ENCODE measurements around the gene PMAIP1. TPM values are rescaled to one million over a fixed set of nuclear protein-coding genes. Genes with fewer than 3 reads are reported as not detected.

The PMAIP1 gene
- polyA plus RNA-seq, 1 of the 3 experiments (the other 2 are of a cell fraction) = 76.9 TPM

- H2AFZ ChIP-seq (ENCODE audit: low read depth) = no peak overlapping the region
- WGBS (ENCODE audit: low lambda C conversion rate) = 96% methylated on average over 3 of the region's 3 CpGs
- H3K4me1 ChIP-seq (ENCODE audit: control insufficient read depth in 1 of 2, insufficient read depth in 2 of 2, low read depth in 1 of 2, low read length in 1 of 2) = peaks cover 0 to 12% of the 10 kb centered on the region in 2 experiments; a peak in 3 of 4 replicates
- CTCF ChIA-PET = interaction anchor here (1.0 kb wide), 1 partner anchor 627 kb away, joined by 3 read pairs; no protein-coding TSS in a partner anchor
- no peak overlapping the region for H3K27ac ChIP-seq (ENCODE audit: low read depth in 2 of 2, low read length in 1 of 2)
- no peaks in the 10 kb centered on the region for H3K36me3 ChIP-seq (replicated peaks in 1 of 2; ENCODE audit: control insufficient read depth in 1 of 2, insufficient read depth in 2 of 2, low read length in 1 of 2)
- H3K9me2 ChIP-seq = no peaks in the 10 kb centered on the region
- DNase-seq = no peak
- H3K4me3 ChIP-seq (ENCODE audit: low read depth in 2 of 2, low read length in 1 of 2) = no peak overlapping the region
- no peaks in the 10 kb centered on the region for H3K79me2 ChIP-seq (ENCODE audit: insufficient read depth)
- H3K27me3 ChIP-seq (ENCODE audit: insufficient read depth) = no peaks in the 10 kb centered on the region
- H3K4me2 ChIP-seq = no peak overlapping the region
- peaks cover 5% of the 10 kb centered on the region for H3F3A ChIP-seq (replicated peaks; ENCODE audit: insufficient read depth)
- TF ChIP-seq ELF1 (IDR thresholded peaks at IDR 0.05) (no peak), SIN3A (IDR thresholded peaks at IDR 0.05; ENCODE audit: borderline replicate concordance, low read depth, low read length) (no peak), FOXJ3 (CRISPR knock-in tag; IDR thresholded peaks at IDR 0.05) (no peak), MXI1 (IDR thresholded peaks at IDR 0.05; ENCODE audit: low read depth, low read length) (no peak), GABPA (IDR thresholded peaks at IDR 0.05; ENCODE audit: low read depth) (no peak), FOXM1 (IDR thresholded peaks at IDR 0.05; ENCODE audit: low read depth) (no peak), NFIC (IDR thresholded peaks at IDR 0.05; ENCODE audit: borderline replicate concordance) (no peak), EZH2phosphoT487 (IDR thresholded peaks at IDR 0.05; ENCODE audit: borderline replicate concordance, low read depth) (no peak), ZBTB33 (IDR thresholded peaks at IDR 0.05; ENCODE audit: borderline replicate concordance, low read depth) (no peak)
- H3K9me3 ChIP-seq = no peaks in the 10 kb centered on the region
- no peaks in the 10 kb centered on the region for H4K20me1 ChIP-seq (ENCODE audit: insufficient read depth)
- H3K9ac ChIP-seq = no peak overlapping the region
- POLR2A ChIA-PET = no interaction called here
Measured at GRCh38 chr18:59876310-59876626, 23.5 kb upstream of the PMAIP1 start.

GRCh38 chr18:59877361-59877760, 22.4 kb upstream of the PMAIP1 start:
- no peaks in the 10 kb centered on the region for H3K9me3 ChIP-seq
- CTCF ChIA-PET = no interaction called here
- H3K4me2 ChIP-seq = no peak overlapping the region
- no peak overlapping the region for H2AFZ ChIP-seq (ENCODE audit: low read depth)
- no peak for DNase-seq
- H3K9me2 ChIP-seq = no peaks in the 10 kb centered on the region
- no peak overlapping the region for H3K9ac ChIP-seq
- H3K36me3 ChIP-seq (replicated peaks in 1 of 2; ENCODE audit: control insufficient read depth in 1 of 2, insufficient read depth in 2 of 2, low read length in 1 of 2) = no peaks in the 10 kb centered on the region
- no peaks in the 10 kb centered on the region for H4K20me1 ChIP-seq (ENCODE audit: insufficient read depth)
- POLR2A ChIA-PET = no interaction called here
- 22% methylated on average over 1 of the region's 1 CpG for WGBS (ENCODE audit: low lambda C conversion rate)
- H3K79me2 ChIP-seq (ENCODE audit: insufficient read depth) = no peaks in the 10 kb centered on the region
- peaks cover 2 to 17% of the 10 kb centered on the region in 2 experiments for H3K4me1 ChIP-seq (ENCODE audit: control insufficient read depth in 1 of 2, insufficient read depth in 2 of 2, low read depth in 1 of 2, low read length in 1 of 2)
- H3F3A ChIP-seq (replicated peaks; ENCODE audit: insufficient read depth) = peaks cover 10% of the 10 kb centered on the region
- no peak overlapping the region for H3K27ac ChIP-seq (ENCODE audit: low read depth in 2 of 2, low read length in 1 of 2)
- H3K4me3 ChIP-seq (ENCODE audit: low read depth in 2 of 2, low read length in 1 of 2) = no peak overlapping the region
- H3K27me3 ChIP-seq (ENCODE audit: insufficient read depth) = no peaks in the 10 kb centered on the region
- no peak for TF ChIP-seq YY1 (IDR thresholded peaks at IDR 0.05; ENCODE audit: low read depth)
- no peak for TF ChIP-seq TCF12 (IDR thresholded peaks at IDR 0.05)
- no peak for TF ChIP-seq NRF1 (IDR thresholded peaks at IDR 0.05; ENCODE audit: low read depth, low read length)
- TF ChIP-seq TEAD4 (IDR thresholded peaks at IDR 0.05; ENCODE audit: borderline replicate concordance, insufficient read depth) = no peak
- TF ChIP-seq MEF2A (IDR thresholded peaks at IDR 0.05; ENCODE audit: borderline replicate concordance, low read depth) = no peak
- TF ChIP-seq CHD2 (IDR thresholded peaks at IDR 0.05; ENCODE audit: low read length, partially characterized antibody) = no peak
- no peak for TF ChIP-seq USF2 (IDR thresholded peaks at IDR 0.05; ENCODE audit: borderline replicate concordance, low read depth, low read length)
- TF ChIP-seq EP300 (IDR thresholded peaks at IDR 0.05; ENCODE audit: borderline replicate concordance in 1 of 2, low read depth in 1 of 2, low read length in 1 of 2) = no peak
- TF ChIP-seq RXRA (IDR thresholded peaks at IDR 0.05; ENCODE audit: borderline replicate concordance, low read depth) = no peak
- no peak for TF ChIP-seq CTCF (IDR thresholded peaks at IDR 0.05)
- no peak for TF ChIP-seq RFX5 (IDR thresholded peaks at IDR 0.05; ENCODE audit: low read length)
- TF ChIP-seq EZH2phosphoT487 (IDR thresholded peaks at IDR 0.05; ENCODE audit: borderline replicate concordance, low read depth) = no peak
- TF ChIP-seq ELF1 (IDR thresholded peaks at IDR 0.05) = no peak
- no peak for TF ChIP-seq REST (IDR thresholded peaks at IDR 0.05; ENCODE audit: low read depth, low read length)
